ENCODE measurements around the gene ZBTB43.
A peak's percentile ranks its signal among the peaks of the same experiment; 100 is the strongest.
"Not testable (repeated sequence)": the region's sequence is repeated elsewhere in the genome, so short reads cannot be mapped to it uniquely, and the experiment has no call there.

ZBTB43 gene

DNA sequence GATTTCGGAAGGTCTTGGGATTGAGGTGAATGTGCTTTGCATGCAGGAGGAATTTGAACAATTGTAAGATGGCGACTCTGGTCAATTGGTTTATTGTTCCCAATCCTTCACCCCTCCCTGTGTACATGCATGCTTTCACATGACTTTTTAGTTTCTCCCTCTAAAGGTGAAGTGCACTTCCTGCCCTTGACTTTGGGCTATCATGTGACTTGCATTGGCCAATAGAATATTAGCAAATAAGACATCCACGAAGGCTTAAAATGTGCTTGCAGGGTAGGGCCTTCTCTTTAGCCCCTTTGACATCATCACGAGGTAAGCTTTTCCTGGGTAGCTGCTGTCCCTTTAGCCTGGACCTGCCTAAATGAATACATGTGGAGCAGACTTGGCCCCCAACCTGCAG is 8.1 kb upstream of the ZBTB43 start:
- ATAC-seq (replicated peaks; ENCODE audit: extremely low read depth, poor library complexity, severe bottlenecking) = no peak
- H3K27me3 Mint-ChIP-seq = peaks cover 32% of the 10 kb centered on the region
- no peaks in the 10 kb centered on the region for H3K9me3 Mint-ChIP-seq
- no peaks in the 10 kb centered on the region for H3K36me3 Mint-ChIP-seq (ENCODE audit: insufficient read depth)
- no peak for DNase-seq (ENCODE audit: low spot score in 2 of 2)
- no peaks in the 10 kb centered on the region for H3K4me1 Mint-ChIP-seq
- H3K4me3 Mint-ChIP-seq = no peak overlapping the region
- no peak overlapping the region for H3K27ac Mint-ChIP-seq (ENCODE audit: low read depth)

DNA sequence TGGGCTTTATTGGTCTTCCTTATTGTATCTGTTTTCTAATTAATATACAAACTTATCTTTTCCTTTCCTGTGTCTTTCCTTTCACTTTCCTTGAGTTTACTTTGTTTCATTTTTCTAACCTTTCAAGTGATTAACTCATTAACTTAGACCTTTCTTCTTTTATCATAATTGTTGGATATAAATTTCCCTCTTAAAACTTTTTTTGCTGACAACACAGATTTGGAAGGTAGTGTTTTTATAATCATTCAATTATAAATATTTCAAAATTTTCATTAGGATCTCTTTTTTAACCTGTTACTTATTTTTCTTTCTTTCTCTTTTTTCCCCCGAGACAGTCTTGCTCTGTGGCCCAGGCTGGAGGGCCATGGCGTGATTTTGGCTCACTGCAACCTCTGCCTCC is 6.9 kb upstream of the ZBTB43 start:
- peaks cover 21% of the 10 kb centered on the region for H3K27me3 Mint-ChIP-seq
- ATAC-seq (replicated peaks; ENCODE audit: extremely low read depth, poor library complexity, severe bottlenecking) = no peak
- no peaks in the 10 kb centered on the region for H3K9me3 Mint-ChIP-seq
- no peaks in the 10 kb centered on the region for H3K36me3 Mint-ChIP-seq (ENCODE audit: insufficient read depth)
- H3K4me3 Mint-ChIP-seq = no peak overlapping the region
- no peaks in the 10 kb centered on the region for H3K4me1 Mint-ChIP-seq
- no peak overlapping the region for H3K27ac Mint-ChIP-seq (ENCODE audit: low read depth)
- no peak for DNase-seq (ENCODE audit: low spot score in 2 of 2)

DNA sequence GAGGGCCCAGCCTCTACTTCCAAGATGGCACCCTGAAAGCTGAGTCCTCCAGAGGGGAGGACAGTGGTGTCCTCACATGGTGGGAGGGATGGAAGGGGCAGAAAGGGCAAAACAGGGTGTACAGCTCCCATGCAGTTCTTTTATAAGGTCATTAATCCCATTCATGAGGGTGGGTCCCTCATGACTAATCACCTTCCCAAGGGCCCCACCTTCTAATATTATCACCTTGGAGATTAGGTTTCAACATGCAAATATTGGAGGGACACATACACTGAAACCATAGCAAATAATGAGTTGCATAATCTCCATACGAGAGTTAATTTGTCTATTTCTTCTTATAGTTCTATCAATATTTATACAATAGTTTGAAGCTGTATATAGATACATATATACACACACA is 5.8 kb upstream of the ZBTB43 start:
- ATAC-seq (replicated peaks; ENCODE audit: extremely low read depth, poor library complexity, severe bottlenecking) (no peak), DNase-seq (ENCODE audit: low spot score in 2 of 2) (no peak)
- Mint-ChIP-seq H3K27me3 (peaks cover 10% of the 10 kb centered on the region), H3K27ac (ENCODE audit: low read depth) (no peak overlapping the region), H3K4me3 (no peak overlapping the region), H3K36me3 (ENCODE audit: insufficient read depth) (peaks cover 2% of the 10 kb centered on the region), H3K9me3 (no peaks in the 10 kb centered on the region), H3K4me1 (peaks cover 3% of the 10 kb centered on the region)

DNA sequence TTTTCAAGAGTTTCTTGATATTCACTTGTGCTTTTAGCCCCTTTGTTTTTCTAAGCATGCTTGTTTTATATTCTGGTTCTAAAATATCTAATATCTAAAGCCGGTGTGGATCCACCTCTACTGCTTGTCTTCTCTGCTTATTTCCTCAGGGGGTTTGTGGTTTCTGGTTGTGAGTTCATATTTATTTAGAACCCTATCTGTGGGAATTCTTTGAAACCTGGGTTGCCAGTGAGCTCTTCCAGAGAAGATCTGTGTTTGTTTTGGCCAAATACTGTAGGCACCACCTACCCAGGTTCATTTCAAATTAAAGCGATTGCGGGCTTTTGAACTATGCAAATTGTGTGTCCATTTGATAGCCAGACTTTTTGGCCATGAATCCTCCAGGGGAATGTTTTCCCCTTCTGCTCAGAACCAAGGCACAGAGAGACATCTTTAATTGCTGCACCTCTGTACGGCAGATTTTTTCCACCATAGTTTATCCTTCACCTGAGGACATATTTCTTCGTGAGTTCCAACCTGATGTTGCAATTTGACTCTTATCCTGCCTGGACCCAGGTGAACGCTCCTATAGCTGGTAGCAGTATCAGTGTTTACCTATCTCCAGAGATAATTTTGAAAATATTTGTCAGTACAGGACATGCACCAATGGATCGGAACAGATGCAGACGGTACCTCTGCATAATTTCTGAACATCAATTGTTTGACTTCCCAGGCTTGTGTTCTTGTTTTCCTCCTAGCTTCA is 2.4 kb upstream of the ZBTB43 start:
- H3K27me3 Mint-ChIP-seq = no peaks in the 10 kb centered on the region
- peaks cover 35% of the 10 kb centered on the region for H3K4me1 Mint-ChIP-seq
- H3K36me3 Mint-ChIP-seq (ENCODE audit: insufficient read depth) = peaks cover 18% of the 10 kb centered on the region
- no peak overlapping the region for H3K4me3 Mint-ChIP-seq
- no peak overlapping the region for H3K27ac Mint-ChIP-seq (ENCODE audit: low read depth)
- DNase-seq (ENCODE audit: low spot score in 2 of 2) (no peak), ATAC-seq (replicated peaks; ENCODE audit: extremely low read depth, poor library complexity, severe bottlenecking) (no peak)
- no peaks in the 10 kb centered on the region for H3K9me3 Mint-ChIP-seq

DNA sequence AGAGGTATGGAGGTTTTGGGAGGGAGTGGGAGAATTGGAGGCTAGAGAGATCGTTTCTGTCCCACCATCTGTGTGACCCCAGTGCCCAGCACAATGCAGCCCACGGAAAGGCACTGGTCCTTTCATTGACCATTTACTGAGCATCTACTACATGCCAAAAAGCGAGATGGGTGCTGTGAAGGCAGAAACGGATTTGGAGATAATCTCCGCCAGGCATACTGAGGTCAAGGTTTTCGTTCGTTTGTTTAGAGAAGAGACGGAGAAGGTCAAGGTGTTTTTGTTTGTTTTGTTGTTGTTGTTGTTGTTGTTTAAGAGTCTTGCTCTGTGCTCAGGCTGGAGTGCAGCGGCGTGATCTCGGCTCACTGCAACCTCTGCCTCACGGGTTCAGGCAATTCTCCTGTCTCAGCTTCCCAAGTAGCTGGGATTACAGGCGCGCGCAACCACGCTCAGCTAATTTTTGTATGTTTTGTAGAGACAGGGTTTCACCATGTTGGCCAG is 593 bp upstream of the ZBTB43 start:
- H3K4me3 Mint-ChIP-seq = peak overlapping the region; percentile 90
- peak overlapping the region; percentile 97 for H3K27ac Mint-ChIP-seq (ENCODE audit: low read depth)
- ATAC-seq (replicated peaks; ENCODE audit: extremely low read depth, poor library complexity, severe bottlenecking) (no peak), DNase-seq (ENCODE audit: low spot score in 2 of 2) (no peak)
- peaks cover 42% of the 10 kb centered on the region for H3K4me1 Mint-ChIP-seq
- no peaks in the 10 kb centered on the region for H3K27me3 Mint-ChIP-seq
- H3K9me3 Mint-ChIP-seq = no peaks in the 10 kb centered on the region
- peaks cover 23% of the 10 kb centered on the region for H3K36me3 Mint-ChIP-seq (ENCODE audit: insufficient read depth)

DNA sequence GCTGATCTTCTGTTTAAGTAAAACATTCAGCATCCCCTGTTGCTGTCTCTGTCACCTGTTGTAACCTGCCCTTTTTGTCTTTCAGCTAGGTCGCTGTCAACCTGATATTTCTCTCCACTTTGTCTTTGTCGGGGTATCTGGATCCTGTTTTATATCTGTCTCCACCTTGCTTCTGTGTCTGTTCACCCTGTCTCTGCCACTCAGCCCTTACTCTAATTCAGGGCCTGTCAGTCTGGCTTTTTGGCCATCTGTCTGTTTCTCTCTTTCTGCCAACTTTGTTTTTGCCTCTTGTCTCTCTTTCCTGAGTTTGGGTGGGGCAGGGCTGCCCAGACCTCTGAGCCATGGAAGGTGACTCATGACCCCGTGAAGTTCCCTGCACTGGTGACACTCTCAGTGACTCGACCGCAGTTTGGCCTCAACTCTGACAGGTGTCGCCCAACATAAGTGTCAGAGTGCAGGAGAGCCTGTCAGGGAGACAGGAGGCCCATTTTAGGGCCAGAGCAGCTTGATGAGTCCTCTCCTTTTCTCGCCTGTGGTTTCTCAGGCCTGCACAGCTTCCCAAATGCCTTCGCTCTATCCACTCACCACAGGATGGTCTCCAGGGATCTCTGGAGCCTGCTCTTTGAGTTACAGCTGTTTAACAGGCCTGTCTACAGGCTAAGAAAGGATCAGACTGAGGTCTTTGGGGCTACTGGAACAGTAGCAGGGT is 868 bp downstream of the ZBTB43 start:
- H3K36me3 Mint-ChIP-seq (ENCODE audit: insufficient read depth) = peaks cover 33% of the 10 kb centered on the region
- no peaks in the 10 kb centered on the region for H3K27me3 Mint-ChIP-seq
- H3K4me1 Mint-ChIP-seq = peaks cover 42% of the 10 kb centered on the region
- no peaks in the 10 kb centered on the region for H3K9me3 Mint-ChIP-seq
- DNase-seq (ENCODE audit: low spot score in 2 of 2) = peak; percentile 49 to 72
- peak overlapping the region; percentile 97 for H3K27ac Mint-ChIP-seq (ENCODE audit: low read depth)
- H3K4me3 Mint-ChIP-seq = peak overlapping the region; percentile 90
- peak; percentile 86 for ATAC-seq (replicated peaks; ENCODE audit: extremely low read depth, poor library complexity, severe bottlenecking)

DNA sequence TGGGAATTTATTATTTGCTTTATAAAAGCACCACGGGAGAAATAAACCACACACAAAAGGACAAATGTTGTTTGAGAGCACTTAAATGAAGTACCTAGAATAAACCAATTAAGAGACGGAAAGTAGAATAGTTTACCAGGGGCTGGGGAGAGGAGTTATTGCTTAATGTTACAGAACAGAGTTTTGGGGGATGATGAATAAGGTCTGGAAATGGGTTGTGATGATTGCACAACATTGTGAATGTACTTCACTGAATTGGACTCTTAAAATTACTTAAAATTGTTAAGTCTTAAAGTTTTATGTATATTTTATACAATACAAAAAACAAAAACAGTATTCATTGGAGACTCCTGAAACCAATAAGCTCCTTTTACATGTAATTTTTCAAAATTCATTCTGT is 1.5 kb downstream of the ZBTB43 start:
- no peak for DNase-seq (ENCODE audit: low spot score in 2 of 2)
- Mint-ChIP-seq H3K4me3 (peak overlapping the region; percentile 90), H3K4me1 (peaks cover 42% of the 10 kb centered on the region), H3K27ac (ENCODE audit: low read depth) (peak overlapping the region; percentile 97), H3K36me3 (ENCODE audit: insufficient read depth) (peaks cover 35% of the 10 kb centered on the region), H3K27me3 (no peaks in the 10 kb centered on the region), H3K9me3 (no peaks in the 10 kb centered on the region)
- no peak for ATAC-seq (replicated peaks; ENCODE audit: extremely low read depth, poor library complexity, severe bottlenecking)

DNA sequence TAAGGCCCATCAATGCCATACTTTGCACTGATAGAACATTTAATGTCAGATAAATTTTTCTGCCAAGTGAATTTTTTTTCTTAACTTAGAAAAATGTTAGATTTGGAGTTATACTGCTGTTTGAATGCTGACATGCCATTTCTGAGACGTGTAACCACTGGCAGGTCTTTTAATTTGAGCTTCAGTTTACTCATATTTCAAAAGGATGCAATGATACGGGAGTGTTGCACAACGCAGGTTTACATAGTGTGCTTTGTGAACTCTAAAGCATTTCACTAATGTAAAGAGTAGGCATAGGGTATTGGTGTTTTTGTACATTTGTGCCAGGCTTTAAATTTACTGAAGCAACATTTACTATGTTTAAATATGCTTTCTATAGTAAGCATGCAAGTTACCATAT is 4.2 kb downstream of the ZBTB43 start:
- no peak for ATAC-seq (replicated peaks; ENCODE audit: extremely low read depth, poor library complexity, severe bottlenecking)

DNA sequence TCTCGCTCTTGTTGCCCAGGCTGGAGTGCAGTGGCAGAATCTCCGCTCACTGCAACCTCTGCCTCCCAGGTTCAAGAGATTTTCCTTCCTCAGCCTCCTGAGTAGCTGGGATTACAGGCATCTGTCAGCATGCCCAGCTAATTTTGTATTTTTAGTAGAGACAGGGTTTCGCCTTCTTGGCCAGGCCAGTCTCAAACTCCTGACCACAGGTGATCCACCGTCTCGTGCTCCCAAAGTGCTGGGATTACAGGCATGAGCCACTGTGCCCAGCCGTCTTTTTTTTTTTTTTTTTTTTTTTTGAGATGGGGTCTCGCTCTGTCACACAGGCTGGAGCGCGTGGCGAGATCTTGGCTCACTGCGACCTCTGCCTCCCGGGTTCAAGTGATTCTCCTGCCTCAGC is 5.4 kb downstream of the ZBTB43 start:
- Mint-ChIP-seq H3K4me1 (peaks cover 52% of the 10 kb centered on the region), H3K36me3 (ENCODE audit: insufficient read depth) (peaks cover 49% of the 10 kb centered on the region)
- not testable (repeated sequence) for H3K27ac Mint-ChIP-seq (ENCODE audit: low read depth); ATAC-seq (replicated peaks; ENCODE audit: extremely low read depth, poor library complexity, severe bottlenecking); H3K27me3 Mint-ChIP-seq; DNase-seq (ENCODE audit: low spot score in 2 of 2); H3K9me3 Mint-ChIP-seq; H3K4me3 Mint-ChIP-seq

More for the DNA sequence above, 4.2 kb downstream of the ZBTB43 start:
- Mint-ChIP-seq H3K27ac (ENCODE audit: low read depth) (no peak overlapping the region), H3K4me3 (no peak overlapping the region), H3K36me3 (ENCODE audit: insufficient read depth) (peaks cover 49% of the 10 kb centered on the region), H3K9me3 (no peaks in the 10 kb centered on the region), H3K4me1 (peaks cover 61% of the 10 kb centered on the region), H3K27me3 (no peaks in the 10 kb centered on the region)
- DNase-seq (ENCODE audit: low spot score in 2 of 2) = no peak

DNA sequence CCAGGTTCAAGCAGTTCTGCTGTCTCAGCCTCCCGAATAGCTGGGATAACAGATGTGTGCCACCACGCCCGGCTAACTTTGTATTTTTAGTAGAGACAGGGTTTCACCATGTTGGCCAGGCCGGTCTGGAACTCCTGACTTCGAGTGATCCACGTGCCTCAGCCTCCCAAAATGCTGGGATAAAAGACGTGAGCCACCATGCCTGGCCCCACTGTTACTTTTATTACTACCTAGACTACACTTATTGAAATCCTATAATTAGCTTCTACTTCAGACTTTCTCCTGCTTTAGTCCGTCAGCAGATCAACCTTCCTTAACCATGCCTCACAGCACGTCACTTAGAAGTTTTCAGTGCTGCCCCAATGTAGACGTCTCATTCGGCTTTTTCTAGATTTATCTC is 8.2 kb downstream of the ZBTB43 start:
- H3K4me3 Mint-ChIP-seq = no peak overlapping the region
- DNase-seq (ENCODE audit: low spot score in 2 of 2) (no peak), ATAC-seq (replicated peaks; ENCODE audit: extremely low read depth, poor library complexity, severe bottlenecking) (no peak)
- no peaks in the 10 kb centered on the region for H3K9me3 Mint-ChIP-seq
- no peaks in the 10 kb centered on the region for H3K27me3 Mint-ChIP-seq
- H3K27ac Mint-ChIP-seq (ENCODE audit: low read depth) = no peak overlapping the region
- H3K36me3 Mint-ChIP-seq (ENCODE audit: insufficient read depth) = peaks cover 50% of the 10 kb centered on the region
- H3K4me1 Mint-ChIP-seq = peaks cover 34% of the 10 kb centered on the region

DNA sequence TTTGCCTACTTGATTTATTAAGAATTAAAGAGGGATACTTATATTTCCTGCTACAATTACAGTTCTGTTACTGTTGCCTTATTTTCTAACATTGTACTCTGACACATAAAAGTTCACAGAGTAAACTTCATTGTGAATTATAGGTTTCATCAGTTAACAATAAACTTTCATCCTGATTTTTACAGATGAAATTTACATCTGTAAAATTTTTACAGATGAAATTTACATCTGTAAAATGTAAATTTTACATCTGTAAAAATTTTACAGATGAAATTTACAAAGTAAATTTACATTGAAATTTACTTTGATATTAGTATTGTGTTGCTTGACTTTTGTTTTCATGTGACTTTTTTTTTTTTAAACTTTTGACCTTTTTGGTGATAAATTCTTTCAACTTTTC is 9.3 kb downstream of the ZBTB43 start:
- peaks cover 33% of the 10 kb centered on the region for H3K4me1 Mint-ChIP-seq

DNA sequence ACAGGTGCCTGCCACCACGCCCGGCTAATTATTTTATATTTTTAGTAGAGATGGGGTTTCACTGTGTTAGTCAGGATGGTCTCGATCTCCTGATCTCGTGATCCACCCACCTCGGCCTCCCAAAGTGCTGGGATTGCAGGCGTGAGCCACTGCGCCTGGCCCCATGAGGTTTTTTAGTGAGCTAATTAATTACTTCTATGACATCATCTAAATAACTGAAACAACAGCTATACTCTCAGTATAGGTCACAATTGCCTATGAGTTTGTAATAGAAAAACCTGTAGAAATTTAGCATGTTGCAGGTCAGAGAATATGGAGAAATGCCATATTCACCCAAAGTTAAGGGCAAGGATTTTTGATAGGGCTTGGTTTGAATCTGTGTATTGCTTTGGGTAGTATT is 12.8 kb downstream of the ZBTB43 start:
- Mint-ChIP-seq H3K9me3 (peaks cover 13% of the 10 kb centered on the region), H3K4me1 (peaks cover 43% of the 10 kb centered on the region)
- not testable (repeated sequence) for H3K27me3 Mint-ChIP-seq

More for the DNA sequence above, 9.3 kb downstream of the ZBTB43 start:
- peaks cover 51% of the 10 kb centered on the region for H3K36me3 Mint-ChIP-seq (ENCODE audit: insufficient read depth)
- ATAC-seq (replicated peaks; ENCODE audit: extremely low read depth, poor library complexity, severe bottlenecking) = no peak
- H3K9me3 Mint-ChIP-seq = peaks cover 6% of the 10 kb centered on the region
- no peak overlapping the region for H3K4me3 Mint-ChIP-seq
- H3K27ac Mint-ChIP-seq (ENCODE audit: low read depth) = no peak overlapping the region
- no peak for DNase-seq (ENCODE audit: low spot score in 2 of 2)
- H3K27me3 Mint-ChIP-seq = no peaks in the 10 kb centered on the region

DNA sequence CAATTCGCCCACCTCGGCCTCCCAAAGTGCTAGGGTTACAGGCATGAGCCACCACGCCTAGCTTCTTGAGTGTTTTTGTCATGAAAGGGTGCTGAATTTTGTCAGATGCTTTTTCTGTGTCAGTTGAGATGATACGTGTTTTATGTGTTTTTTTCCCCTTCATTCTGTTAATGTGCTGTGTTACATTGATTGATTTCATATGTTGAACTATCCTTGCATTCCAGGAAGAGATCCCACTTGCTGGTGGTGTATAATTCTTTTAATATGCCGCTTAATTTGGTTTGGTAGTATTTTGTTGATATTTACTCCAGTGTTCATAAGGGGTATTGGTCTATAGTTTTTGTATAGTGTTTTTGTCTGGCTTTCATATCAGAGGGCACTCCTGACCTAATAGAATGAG is 13.6 kb downstream of the ZBTB43 start:
- H3K27me3 Mint-ChIP-seq = no peaks in the 10 kb centered on the region
- H3K4me1 Mint-ChIP-seq = peaks cover 39% of the 10 kb centered on the region
- DNase-seq (ENCODE audit: low spot score in 2 of 2) (no peak), ATAC-seq (replicated peaks; ENCODE audit: extremely low read depth, poor library complexity, severe bottlenecking) (no peak)
- no peak overlapping the region for H3K4me3 Mint-ChIP-seq
- peaks cover 40% of the 10 kb centered on the region for H3K36me3 Mint-ChIP-seq (ENCODE audit: insufficient read depth)
- H3K27ac Mint-ChIP-seq (ENCODE audit: low read depth) = no peak overlapping the region
- peaks cover 13% of the 10 kb centered on the region for H3K9me3 Mint-ChIP-seq

More for the DNA sequence above, 12.8 kb downstream of the ZBTB43 start:
- H3K4me3 Mint-ChIP-seq; ATAC-seq (replicated peaks; ENCODE audit: extremely low read depth, poor library complexity, severe bottlenecking); DNase-seq (ENCODE audit: low spot score in 2 of 2); H3K27ac Mint-ChIP-seq (ENCODE audit: low read depth): not testable (repeated sequence)
- peaks cover 38% of the 10 kb centered on the region for H3K36me3 Mint-ChIP-seq (ENCODE audit: insufficient read depth)

Data from central memory CD8-positive, alpha-beta T cell (primary cell).